Left renal pelvis (tissue), 4 donors: ENCODE data around the gene SENP1. TPM values are rescaled to one million over a fixed set of nuclear protein-coding genes. Genes with fewer than 3 reads are reported as not detected.
"Not testable (repeated sequence)": the region's sequence is repeated elsewhere in the genome, so short reads cannot be mapped to it uniquely, and the experiment has no call there.

Experiments used
- DNase-seq, 4 donors: peaks; one replicate each; pipeline ENCODE4 v3.0.0-alpha.2; 2013; ENCODE audit warnings: low read depth in 4 of 4, low spot score in 3 of 4
- polyA plus RNA-seq, 4 donors: library from polyadenylated mRNA; unstranded; fragments of 120-200 nt; gene quantifications; one replicate each; pipeline ENCODE4 v1.2.1, GENCODE V29; 2013; ENCODE audit not compliant: insufficient read length in 4 of 4

The SENP1 gene
- 10 to 100 TPM; 23.6 to 33.3 (median 24.9) TPM for polyA plus RNA-seq

DNA sequence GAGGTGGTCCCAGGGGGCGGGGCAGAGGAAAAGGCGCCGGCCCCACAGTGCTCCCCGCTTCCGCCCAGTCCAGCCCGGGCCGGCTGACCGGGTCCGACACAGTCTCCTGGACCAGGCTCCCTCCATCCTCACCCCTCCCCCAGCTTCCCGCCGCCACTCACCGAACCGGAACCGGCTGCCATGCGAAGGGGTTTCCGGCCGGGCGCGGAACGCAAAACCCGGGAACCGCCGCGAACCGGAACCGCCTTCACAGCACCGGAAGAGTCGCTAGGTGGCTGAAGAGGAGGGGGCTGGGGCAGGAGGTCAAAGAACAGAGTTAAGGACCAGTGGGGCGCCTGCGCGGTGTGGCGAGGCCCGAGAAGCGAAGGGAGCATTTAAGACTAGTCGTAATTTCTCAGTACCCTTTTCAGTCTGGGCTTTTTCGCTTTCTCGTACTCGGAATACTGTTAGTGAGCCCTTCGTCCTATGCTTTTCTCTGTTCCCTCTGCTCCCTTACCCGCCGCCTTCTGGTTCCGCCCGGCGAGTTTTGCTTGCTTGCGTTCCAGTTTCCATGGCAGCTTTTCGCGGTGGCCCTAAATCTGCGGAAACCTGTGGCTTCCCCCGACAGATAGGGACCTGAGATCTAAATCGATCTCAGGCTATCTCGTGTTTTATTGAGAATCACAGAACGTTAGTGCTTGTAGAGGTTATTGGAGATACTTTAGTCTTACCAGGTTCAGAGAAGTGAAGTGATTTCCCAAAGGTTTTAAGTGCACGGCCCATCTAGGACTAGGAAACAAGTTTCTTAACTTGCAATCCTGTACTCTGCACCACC, at the start of gene SENP1:
TSS of gene SENP1 (minus strand) at position 213 of the 814 bp plus-strand sequence. CDS start 4,607 bp downstream, outside the sequence.
- DNase-seq: peak; percentile 76 to 84 (median 82)

DNA sequence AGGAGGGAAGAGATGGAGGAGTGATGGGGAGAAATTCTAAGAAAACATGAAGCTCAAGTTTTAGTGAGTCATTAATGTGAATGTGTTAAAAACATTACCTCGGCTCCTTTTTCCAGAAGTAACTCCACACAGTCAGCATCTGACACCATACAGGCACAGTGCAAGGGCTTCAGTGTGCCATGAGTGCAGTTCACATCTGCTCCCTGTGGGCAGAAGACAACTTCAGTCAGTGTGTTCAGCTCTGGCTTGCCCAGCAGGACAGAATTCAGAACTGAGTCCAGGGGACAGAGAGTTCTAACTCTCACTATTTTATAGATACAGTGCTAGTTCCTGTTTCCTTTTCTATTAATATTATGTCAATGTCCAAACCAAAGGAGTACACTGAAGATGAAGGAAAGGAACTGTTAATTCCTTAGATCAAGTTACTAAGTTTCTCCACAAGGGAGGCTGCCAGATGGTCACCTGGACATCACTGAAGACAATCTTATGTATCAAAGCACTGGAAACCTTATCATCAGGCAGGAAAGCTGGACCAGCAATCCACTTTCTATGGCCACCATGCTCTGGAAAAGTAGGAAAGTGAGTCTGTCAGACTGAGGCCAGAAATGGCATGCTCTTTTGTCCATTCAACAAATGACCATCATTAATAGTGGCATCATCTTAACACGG, 45.4 kb upstream of the SENP1 start:
- DNase-seq: no peak

DNA sequence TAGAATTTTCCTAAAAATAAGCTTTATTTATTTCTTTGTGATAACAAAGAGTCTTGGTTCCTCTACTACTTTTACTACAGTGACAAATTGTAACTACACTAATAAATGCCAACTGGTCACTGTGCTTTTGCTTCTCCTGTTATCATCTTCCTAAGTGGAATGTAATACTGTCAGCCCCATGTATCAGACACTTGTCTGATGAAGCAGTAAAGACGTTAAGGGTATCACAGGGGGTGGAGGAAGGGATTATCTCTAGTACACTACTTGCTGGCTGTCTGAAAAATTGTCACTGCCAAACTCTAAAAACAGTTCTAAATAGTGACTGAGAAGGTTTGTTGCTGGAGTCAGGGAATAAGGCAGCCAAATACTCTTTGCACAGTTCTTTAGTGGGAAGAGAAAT, 40.1 kb upstream of the SENP1 start:
- DNase-seq: no peak

DNA sequence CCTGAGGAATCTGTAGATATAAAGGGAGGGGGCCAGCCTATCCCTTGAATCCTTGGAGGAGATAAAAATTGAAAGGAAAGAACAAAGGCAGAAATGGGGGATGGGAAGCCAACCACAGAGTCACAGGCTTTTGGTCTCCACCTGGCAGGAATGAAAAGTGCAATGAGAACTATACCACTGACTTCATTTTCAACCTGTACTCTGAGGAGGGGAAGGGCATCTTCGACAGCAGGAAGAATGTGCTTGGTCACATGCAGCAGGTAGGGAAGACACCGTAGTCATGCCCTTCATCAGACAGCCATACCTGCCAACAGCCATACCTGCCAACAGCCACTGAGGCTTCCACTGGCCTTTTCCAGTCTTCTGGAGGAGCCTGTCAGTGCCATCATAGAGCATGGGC, 38.0 kb upstream of the SENP1 start:
- DNase-seq: no peak

DNA sequence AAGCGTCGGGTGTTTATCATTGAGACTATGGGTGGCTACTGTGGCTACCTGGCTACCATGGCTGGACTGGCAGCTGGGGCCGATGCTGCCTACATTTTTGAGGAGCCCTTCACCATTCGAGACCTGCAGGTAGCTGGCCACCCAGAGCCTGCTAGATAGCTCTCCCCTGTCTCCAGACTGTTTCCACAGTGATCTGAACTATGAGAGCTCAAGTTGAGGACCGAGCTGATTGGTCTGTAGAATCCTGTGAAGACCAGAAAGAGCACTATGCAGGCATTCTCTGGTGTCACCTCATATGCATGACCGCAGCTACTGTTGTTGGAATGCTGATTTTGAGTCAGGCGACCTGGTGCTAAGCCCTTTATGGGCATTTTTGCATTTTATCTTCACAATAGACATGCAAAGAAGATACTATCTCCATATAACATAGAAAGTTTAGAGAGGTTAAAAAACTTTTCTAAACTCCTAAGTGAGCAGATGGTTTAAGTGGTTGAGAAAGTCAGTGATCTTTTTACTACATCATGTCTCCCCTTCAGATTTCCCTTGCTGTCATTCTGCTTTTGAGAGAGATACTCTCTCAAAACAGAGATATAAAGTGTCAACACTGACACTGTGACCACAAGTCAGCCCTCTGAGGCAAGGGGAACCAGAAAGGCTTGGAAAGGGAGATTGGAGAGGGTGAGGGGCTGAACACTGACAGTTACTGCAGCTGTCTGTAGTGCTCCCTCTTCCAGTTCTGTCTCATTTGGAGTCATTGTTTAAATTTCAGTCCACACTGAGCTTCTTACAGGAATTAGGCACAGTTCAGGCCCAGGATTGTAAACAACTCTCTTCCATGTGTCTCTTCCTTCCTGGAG, 37.2 kb upstream of the SENP1 start:
- DNase-seq: no peak

DNA sequence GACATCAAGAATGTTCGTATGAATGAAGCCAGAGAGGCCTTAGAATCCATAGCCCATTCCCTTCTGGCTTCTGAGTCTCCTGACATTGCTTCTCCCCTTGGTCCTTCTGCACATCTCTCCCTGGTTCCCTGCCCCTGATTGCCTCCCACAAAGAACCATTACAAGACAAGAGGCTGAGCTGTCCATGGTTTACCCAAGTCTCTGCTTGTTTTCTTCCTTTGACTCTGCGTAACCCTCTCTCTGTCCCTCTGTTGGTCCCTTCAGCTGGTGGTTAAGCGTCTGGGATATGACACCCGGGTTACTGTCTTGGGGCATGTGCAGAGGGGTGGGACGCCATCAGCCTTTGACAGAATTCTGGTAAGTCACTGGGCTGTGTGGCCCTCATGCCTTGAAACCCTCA, 29.1 kb upstream of the SENP1 start:
- DNase-seq: no peak

DNA sequence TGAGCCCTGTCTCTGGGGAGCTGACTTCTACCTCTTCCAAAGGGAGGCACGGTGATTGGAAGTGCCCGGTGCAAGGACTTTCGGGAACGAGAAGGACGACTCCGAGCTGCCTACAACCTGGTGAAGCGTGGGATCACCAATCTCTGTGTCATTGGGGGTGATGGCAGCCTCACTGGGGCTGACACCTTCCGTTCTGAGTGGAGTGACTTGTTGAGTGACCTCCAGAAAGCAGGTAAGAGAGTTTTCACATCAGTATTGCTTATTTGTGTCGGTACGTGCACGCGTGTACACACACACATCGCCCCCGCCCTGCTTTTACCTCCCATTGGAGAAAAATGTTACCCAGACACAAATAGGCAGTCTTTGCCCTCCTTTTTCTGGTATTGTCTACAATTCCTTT, 26.9 kb upstream of the SENP1 start:
- no peak for DNase-seq

DNA sequence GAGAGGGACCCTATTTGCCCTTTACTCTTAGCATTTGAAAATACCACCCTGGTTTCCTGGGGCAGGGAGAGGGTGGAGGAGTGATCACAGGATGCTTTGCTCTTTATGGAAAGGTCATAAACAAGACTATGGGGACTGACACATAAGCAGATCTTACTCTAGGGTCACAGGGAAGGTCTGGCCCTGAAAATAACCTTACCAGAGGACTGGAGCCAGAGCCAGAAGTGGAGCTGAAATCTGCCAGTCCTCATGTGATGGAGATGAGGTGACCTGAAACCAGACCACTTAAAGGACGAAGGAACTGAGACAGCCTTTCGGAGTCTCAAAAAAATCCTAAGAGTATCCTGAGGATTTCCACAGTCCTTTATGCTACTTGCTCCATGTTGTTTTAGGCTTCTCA, 25.6 kb upstream of the SENP1 start:
- no peak for DNase-seq

DNA sequence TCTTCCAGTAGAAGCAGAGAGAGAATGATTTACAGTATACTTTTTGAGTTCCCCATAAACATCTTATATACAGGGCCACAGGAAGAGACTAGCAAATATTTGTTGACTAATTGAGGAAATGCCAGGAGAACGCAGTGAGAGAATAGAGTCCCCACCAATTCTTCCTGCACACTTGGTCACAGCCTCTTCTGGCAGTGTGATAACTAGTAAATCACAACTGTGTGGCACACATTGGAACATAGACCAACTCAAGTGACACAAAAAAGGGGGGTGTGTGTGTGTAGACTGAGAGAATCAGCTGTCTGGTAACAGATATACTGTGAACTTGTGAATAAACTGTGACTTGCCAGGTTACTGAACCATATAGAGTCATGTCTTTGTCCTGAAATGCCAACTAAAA, 23.5 kb upstream of the SENP1 start:
- no peak for DNase-seq

DNA sequence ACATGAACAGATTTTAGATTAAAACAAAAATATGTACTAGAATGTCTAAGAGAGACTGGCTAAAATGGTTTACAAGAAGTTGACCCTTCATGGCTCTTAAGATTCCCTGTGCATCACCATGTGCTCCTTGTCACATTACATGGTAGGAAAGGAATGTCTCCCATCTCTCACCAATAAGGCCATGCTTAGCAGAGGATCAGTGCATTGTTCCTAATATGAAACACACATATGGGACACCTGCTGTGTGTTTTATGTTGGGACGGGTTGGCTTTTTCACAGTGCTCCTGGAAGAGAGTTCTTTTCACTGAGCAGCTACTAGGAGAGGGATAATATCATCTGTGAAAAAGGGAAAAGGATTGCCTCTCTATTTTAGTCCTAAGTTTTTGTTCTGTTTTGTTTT, 22.9 kb upstream of the SENP1 start:
- no peak for DNase-seq

DNA sequence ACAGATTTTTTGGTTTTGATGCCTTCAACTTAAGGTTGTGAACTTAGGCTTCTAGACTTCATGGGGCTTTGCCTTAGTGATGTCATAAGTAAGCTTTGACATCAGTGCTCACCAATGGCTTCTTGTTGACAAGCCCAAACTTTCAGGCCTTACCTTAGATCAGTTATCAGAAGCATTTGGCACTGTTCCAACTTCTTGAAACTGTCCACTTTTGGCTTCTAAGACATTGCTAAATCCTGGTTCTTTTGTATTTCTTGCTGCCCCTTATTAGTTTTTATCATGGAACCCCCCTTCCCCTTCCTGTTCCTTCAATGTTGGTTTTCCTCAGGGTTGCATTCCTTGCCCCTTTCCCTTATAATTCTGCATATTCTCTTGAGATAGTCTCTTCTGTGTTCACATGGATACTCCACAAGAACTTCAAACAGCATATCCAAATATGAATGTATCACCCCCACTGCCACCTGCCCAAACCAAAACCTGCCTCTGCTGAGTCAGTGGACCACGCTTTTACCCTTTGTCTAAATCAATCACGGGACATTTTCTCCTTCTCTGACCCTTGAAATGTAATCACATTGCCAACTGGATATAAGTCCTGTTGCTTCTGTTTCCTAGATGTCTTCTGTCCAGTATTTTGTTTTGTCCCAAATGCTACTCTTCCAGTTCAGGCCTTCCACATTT, 21.2 kb upstream of the SENP1 start:
- DNase-seq: no peak

DNA sequence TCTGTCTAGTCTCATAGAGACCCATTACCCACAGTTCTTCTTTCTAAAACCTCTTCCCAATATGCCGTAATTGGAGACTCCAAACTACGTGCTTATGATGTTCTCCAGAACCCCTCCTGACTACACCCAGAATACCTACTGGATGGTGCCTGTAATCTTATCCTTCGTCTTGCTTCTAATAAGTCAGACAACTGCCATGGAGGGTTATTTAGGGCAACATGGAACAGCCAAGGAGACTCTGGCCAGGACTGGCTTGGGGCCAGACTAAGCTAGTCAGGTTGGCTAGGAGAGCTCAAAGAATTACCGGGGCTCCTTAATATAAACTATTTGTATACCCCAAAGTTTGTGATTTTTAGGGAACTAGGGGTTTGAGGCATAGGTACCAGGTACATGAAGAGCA, 20.1 kb upstream of the SENP1 start:
- no peak for DNase-seq

DNA sequence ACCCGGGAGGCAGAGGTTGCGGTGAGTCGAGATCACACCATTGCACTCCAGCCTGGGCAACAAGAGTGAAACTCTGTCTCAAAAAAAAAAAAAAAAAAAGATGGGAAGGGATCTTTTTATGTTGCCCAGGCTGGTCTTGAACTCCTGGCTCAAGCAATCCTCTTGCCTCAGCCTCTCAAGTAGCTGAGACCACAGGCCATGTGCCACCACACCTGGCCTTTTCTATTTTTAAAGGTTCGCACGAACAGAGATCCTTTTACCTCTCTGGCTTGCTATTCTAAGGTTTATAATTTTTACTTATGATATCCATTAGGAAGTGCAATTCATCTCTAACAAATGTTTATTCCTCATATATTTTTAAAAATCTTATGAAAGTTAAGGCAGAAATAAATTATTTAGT, 19.7 kb upstream of the SENP1 start:
- DNase-seq: not testable (repeated sequence)

DNA sequence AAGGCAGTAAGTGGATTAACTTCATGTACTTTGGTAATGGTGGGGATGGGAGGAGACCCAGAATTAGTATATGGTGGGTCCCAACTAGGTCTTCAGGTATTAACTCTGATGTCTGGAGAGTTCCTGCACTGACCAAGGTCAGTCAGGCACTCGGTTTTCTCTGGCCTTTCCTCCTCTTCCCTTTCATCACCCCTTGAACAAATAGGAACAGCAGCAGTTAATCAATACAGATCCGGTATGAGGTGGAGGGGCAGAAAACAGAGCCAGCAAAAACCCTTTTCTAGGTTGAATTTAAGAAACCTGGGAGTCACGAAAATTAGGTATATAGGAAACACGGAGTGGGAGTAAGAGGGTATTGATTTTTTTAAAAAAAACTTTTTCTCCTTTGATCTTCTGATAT, 17.3 kb upstream of the SENP1 start:
- DNase-seq: no peak

DNA sequence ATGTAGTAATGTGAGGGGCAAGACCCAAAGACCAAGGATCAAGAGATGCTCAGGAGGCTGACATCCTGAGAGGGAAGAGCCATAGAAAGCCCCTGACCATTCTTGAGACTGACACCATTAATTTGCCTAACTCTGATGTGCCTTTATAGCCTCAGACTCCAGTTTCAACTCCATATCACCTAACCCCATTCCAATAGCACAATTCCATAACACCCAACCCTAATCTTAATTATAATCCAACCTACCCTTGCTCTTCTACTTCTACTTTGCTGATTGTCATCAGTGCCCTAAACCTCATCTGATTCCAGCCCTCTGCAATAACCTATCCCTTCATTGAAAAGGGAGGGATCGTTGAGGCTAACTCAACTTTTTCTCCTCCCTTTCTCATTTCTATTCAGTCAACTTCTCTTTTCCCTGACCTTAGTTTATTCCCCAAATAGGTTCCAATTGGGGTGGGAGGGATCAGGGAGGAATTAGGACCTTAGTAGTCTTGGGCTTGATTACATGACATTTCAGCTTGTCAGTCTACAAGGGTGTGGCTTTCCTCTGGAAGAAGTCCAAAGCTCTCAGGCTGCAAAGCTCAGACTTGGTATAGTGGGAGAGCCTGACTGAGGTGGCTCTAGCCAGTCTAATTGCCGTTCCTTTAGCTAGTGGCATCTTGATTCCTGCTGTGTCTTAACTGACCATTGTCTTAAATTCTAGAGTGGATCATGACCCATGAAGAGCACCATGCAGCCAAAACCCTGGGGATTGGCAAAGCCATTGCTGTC, 16.4 kb upstream of the SENP1 start:
- no peak for DNase-seq

DNA sequence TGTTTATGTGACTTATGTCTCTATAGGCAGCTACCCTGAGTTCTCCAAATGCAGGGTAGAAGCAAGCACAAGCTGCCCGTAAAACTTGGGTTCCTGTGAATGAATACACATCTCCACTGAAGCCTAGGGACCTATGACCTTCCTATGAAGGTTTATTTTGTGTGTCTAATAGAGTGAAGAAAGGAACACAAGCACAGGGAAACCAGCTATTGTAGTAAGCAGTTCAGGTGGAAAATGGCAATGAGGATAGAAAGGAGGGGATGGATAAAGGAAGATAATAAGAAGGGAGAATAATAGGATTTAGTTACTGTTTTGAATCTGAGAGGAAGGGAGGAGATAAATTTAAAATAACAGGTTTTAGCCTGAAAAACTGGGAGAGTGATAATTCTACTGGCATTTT, 15.6 kb upstream of the SENP1 start:
- no peak for DNase-seq

DNA sequence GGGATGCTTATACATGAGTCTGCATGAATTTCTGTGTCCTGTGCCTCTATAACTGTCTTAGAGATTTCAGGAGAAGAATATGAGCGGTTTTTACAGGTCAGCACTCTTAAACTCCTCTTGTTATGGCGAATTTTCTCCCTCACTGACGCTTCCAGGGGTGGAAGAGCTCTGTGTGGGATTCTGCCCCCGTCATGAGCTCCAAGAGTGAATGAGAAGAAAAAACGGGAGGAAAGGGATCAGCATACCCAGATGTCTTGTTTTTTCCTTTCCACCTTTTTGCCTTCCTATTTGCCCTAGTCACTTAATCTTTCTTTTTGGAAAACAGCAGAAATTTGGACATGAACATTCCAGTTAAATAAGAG, 13.9 kb upstream of the SENP1 start:
- no peak for DNase-seq

DNA sequence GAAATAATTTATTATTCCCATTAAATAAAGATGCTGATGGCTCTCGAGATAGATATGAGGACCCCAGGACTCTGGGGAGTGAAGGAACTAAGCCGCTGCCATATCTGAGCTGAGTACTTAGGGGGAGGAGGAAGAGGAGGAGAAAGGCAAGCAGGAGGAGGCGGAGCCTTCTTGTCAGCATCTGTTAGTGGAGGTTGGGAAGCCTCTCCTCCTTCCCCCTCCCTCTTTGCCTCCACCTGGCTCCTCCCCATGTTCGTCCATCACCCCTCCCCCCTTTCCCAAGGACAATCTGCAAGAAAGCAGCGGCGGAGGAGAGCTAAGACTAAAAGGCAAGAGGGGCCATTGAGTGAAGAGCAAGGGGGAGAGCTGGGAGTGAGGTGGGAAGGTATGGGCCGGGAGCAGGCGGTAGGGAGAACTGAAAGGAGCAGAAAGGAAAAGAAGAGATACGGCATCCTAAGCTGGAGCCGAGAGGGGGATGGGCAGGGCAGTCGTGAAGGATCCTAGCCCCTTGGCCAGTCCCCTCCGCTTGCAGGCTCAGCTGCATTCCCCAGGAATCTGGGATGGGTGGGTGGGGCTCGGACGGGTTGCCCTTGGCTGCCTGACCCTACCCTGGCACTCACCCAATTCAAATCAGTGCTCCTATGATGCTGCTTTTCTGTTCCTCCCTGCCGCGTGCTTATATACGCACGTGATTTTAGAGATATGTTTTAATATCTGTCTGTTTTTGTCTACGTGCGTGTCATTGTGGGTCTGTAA, 13.4 kb upstream of the SENP1 start, which contains the start of gene PFKM:
TSS of gene PFKM (plus strand) at position 287 of the 756 bp plus-strand sequence. CDS start 3,411 bp downstream, outside the sequence.
- DNase-seq: peak; percentile 81 to 88 (median 85)

DNA sequence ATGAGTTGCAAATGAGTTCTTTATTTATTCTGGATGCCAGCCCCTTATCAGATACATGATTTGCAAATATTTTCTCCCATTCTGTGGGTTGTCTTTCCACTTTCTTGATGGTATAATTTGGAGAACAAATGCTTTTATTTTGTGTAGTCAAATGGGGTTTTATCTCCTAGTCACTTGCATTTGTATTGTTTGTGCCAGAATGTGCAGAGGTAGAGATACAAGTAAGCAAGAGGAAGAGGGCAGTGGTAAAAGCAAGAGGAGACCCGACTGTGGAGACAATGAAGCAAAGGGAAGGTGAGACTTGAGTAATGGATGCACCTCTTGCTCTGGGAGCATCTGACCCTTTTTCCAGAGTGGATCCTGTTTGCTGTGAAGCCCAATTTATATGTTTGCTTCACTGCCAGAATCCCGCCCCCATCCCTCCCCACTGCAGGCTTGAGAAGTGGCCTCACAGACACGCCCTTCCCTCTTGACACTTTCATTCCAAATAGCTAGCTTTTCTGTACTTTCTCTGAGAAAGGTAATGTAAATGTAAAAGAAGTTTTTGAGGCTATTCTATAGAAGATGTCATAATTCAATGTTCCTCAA, 12.5 kb upstream of the SENP1 start:
- DNase-seq: no peak
